Measurements from ENCODE around the gene ATAD3C. TPM values are rescaled to one million over a fixed set of nuclear protein-coding genes. Genes with fewer than 3 reads are reported as not detected.

The ATAD3C gene
- polyA plus RNA-seq, 1 of the 3 experiments (the other 2 are of a cell fraction) = 0.38 TPM

DNA sequence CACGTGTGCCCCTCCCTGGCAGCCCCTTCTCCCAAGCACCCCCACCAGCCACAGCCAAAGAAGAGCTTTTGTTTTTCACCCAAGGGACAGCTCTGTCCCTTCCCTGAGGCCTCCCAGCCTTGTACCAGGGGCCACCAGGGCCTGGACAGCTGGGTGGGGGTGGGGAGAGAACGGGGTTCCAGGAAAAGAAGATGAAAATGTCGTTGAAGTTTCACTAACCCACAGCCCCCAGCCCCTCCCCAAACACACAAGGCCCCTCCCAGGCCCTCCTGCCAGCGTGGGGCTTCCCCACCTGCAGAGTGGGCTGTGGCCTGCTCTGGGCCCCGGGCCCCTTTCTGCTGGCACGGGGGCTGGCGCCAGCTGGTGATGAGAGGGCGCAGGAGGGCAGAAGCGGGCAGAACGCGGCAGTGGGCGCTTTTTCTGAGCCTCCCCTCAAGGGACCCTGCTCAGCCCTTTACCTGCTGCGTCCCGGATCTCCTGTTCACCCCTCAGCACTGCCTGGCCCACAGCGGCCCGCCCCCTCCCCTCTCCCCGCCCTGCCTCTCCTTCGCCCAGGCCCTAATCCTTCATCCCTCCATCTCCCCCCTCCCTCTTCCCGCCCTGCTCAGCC is 22.9 kb upstream of the ATAD3C start:
- no peak overlapping the region for H3K4me3 ChIP-seq (ENCODE audit: low read depth in 2 of 2, low read length in 1 of 2)
- H3K9ac ChIP-seq = no peak overlapping the region
- ChIA-PET CTCF (no interaction called here), POLR2A (no interaction called here)
- 91% methylated on average over 11 of the region's 19 CpGs for WGBS (ENCODE audit: low lambda C conversion rate)
- no peaks in the 10 kb centered on the region for H3K79me2 ChIP-seq (ENCODE audit: insufficient read depth)
- no peak overlapping the region for H3K4me2 ChIP-seq
- H2AFZ ChIP-seq (ENCODE audit: low read depth) = no peak overlapping the region
- no peaks in the 10 kb centered on the region for H4K20me1 ChIP-seq (ENCODE audit: insufficient read depth)
- no peaks in the 10 kb centered on the region for H3K9me2 ChIP-seq
- no peaks in the 10 kb centered on the region for H3K36me3 ChIP-seq (replicated peaks in 1 of 2; ENCODE audit: control insufficient read depth in 1 of 2, insufficient read depth in 2 of 2, low read length in 1 of 2)
- no peaks in the 10 kb centered on the region for H3K9me3 ChIP-seq
- H3K4me1 ChIP-seq (ENCODE audit: control insufficient read depth in 1 of 2, insufficient read depth in 2 of 2, low read depth in 1 of 2, low read length in 1 of 2) = peaks cover 0 to 6% of the 10 kb centered on the region in 2 experiments; a peak in 2 of 4 replicates
- H3K27me3 ChIP-seq (ENCODE audit: insufficient read depth) = no peaks in the 10 kb centered on the region
- H3F3A ChIP-seq (replicated peaks; ENCODE audit: insufficient read depth) = peaks cover 3% of the 10 kb centered on the region
- peak; percentile 32 for DNase-seq
- no peak overlapping the region for H3K27ac ChIP-seq (ENCODE audit: low read depth in 2 of 2, low read length in 1 of 2)
- TF ChIP-seq RCOR1 (IDR thresholded peaks at IDR 0.05; ENCODE audit: low read length) (no peak), FOXM1 (IDR thresholded peaks at IDR 0.05; ENCODE audit: low read depth) (no peak), YY1 (IDR thresholded peaks at IDR 0.05; ENCODE audit: low read depth) (no peak), GATA2 (CRISPR knock-in tag; IDR thresholded peaks at IDR 0.05) (no peak), TEAD4 (IDR thresholded peaks at IDR 0.05; ENCODE audit: borderline replicate concordance, insufficient read depth) (no peak), GABPA (IDR thresholded peaks at IDR 0.05; ENCODE audit: low read depth) (no peak), MAX (IDR thresholded peaks at IDR 0.05; ENCODE audit: low read depth) (no peak), SIN3A (IDR thresholded peaks at IDR 0.05; ENCODE audit: borderline replicate concordance, low read depth, low read length) (no peak), JUND (IDR thresholded peaks at IDR 0.05) (no peak), FOXJ3 (CRISPR knock-in tag; IDR thresholded peaks at IDR 0.05) (no peak), ELF1 (IDR thresholded peaks at IDR 0.05) (no peak), RAD21 (IDR thresholded peaks at IDR 0.05; ENCODE audit: low read length) (no peak), EP300 (IDR thresholded peaks at IDR 0.05; ENCODE audit: borderline replicate concordance in 1 of 2, low read depth in 1 of 2, low read length in 1 of 2) (no peak), CHD2 (IDR thresholded peaks at IDR 0.05; ENCODE audit: low read length, partially characterized antibody) (no peak), EZH2phosphoT487 (IDR thresholded peaks at IDR 0.05; ENCODE audit: borderline replicate concordance, low read depth) (no peak)
- TF ChIP-seq, protein P1, sequence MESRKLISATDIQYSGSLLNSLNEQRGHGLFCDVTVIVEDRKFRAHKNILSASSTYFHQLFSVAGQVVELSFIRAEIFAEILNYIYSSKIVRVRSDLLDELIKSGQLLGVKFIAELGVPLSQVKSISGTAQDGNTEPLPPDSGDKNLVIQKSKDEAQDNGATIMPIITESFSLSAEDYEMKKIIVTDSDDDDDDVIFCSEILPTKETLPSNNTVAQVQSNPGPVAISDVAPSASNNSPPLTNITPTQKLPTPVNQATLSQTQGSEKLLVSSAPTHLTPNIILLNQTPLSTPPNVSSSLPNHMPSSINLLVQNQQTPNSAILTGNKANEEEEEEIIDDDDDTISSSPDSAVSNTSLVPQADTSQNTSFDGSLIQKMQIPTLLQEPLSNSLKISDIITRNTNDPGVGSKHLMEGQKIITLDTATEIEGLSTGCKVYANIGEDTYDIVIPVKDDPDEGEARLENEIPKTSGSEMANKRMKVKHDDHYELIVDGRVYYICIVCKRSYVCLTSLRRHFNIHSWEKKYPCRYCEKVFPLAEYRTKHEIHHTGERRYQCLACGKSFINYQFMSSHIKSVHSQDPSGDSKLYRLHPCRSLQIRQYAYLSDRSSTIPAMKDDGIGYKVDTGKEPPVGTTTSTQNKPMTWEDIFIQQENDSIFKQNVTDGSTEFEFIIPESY (IDR thresholded peaks at IDR 0.05; ENCODE audit: borderline replicate concordance, low read depth) = no peak
- TF ChIP-seq, protein P2, sequence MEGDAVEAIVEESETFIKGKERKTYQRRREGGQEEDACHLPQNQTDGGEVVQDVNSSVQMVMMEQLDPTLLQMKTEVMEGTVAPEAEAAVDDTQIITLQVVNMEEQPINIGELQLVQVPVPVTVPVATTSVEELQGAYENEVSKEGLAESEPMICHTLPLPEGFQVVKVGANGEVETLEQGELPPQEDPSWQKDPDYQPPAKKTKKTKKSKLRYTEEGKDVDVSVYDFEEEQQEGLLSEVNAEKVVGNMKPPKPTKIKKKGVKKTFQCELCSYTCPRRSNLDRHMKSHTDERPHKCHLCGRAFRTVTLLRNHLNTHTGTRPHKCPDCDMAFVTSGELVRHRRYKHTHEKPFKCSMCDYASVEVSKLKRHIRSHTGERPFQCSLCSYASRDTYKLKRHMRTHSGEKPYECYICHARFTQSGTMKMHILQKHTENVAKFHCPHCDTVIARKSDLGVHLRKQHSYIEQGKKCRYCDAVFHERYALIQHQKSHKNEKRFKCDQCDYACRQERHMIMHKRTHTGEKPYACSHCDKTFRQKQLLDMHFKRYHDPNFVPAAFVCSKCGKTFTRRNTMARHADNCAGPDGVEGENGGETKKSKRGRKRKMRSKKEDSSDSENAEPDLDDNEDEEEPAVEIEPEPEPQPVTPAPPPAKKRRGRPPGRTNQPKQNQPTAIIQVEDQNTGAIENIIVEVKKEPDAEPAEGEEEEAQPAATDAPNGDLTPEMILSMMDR (IDR thresholded peaks at IDR 0.05) = no peak
- TF ChIP-seq, protein P3, sequence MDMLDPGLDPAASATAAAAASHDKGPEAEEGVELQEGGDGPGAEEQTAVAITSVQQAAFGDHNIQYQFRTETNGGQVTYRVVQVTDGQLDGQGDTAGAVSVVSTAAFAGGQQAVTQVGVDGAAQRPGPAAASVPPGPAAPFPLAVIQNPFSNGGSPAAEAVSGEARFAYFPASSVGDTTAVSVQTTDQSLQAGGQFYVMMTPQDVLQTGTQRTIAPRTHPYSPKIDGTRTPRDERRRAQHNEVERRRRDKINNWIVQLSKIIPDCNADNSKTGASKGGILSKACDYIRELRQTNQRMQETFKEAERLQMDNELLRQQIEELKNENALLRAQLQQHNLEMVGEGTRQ (IDR thresholded peaks at IDR 0.05; ENCODE audit: borderline replicate concordance, low read depth, low read length) = no peak

Measured in SK-N-SH (cell line).